ENCODE data around the gene ISG15.

Gene ISG15

GRCh38 chr1:978835-979743 lies 34.2 kb upstream of the ISG15 start:
- TF ChIP-seq POLR2AphosphoS5 (IDR thresholded peaks at IDR 0.05; ENCODE audit: borderline replicate concordance, low read depth, low read length) (no peak), FOXP2 (optimal IDR thresholded peaks at IDR 0.05; ENCODE audit: control extremely low read depth, extremely low read length, insufficient read depth) (no peak)
- DNase-seq (ENCODE audit: low read depth, low spot score): no peak
- no peaks in the 10 kb centered on the region for H3K9me3 ChIP-seq (ENCODE audit: low read depth, low read length)
- no peak overlapping the region for H3K4me3 ChIP-seq
- no peak overlapping the region for H3K27ac ChIP-seq
- H3K36me3 ChIP-seq (ENCODE audit: insufficient read depth, low read length): no peaks in the 10 kb centered on the region
- no peak overlapping the region for H3K9ac ChIP-seq (ENCODE audit: insufficient read length)

GRCh38 chr1:979744-980072 lies 33.6 kb upstream of the ISG15 start:
- TF ChIP-seq POLR2AphosphoS5 (IDR thresholded peaks at IDR 0.05; ENCODE audit: borderline replicate concordance, low read depth, low read length): no peak
- TF ChIP-seq EZH2 (IDR thresholded peaks at IDR 0.05): no peak
- TF ChIP-seq FOXP2 (optimal IDR thresholded peaks at IDR 0.05; ENCODE audit: control extremely low read depth, extremely low read length, insufficient read depth): no peak
- no peak overlapping the region for H3K27ac ChIP-seq
- H3K36me3 ChIP-seq (ENCODE audit: insufficient read depth, low read length): no peaks in the 10 kb centered on the region
- H3K4me3 ChIP-seq: no peak overlapping the region
- no peak overlapping the region for H3K9ac ChIP-seq (ENCODE audit: insufficient read length)
- no peaks in the 10 kb centered on the region for H3K9me3 ChIP-seq (ENCODE audit: low read depth, low read length)
- DNase-seq (ENCODE audit: low read depth, low spot score): no peak

GRCh38 chr1:980137-980571 lies 33.1 kb upstream of the ISG15 start:
- no peak for DNase-seq (ENCODE audit: low read depth, low spot score)
- Histone ChIP-seq H3K27ac (no peak overlapping the region), H3K9me3 (ENCODE audit: low read depth, low read length) (no peaks in the 10 kb centered on the region), H3K9ac (ENCODE audit: insufficient read length) (no peak overlapping the region), H3K4me3 (no peak overlapping the region), H3K36me3 (ENCODE audit: insufficient read depth, low read length) (no peaks in the 10 kb centered on the region)
- TF ChIP-seq FOXP2 (optimal IDR thresholded peaks at IDR 0.05; ENCODE audit: control extremely low read depth, extremely low read length, insufficient read depth) (no peak), EZH2 (IDR thresholded peaks at IDR 0.05) (no peak), POLR2AphosphoS5 (IDR thresholded peaks at IDR 0.05; ENCODE audit: borderline replicate concordance, low read depth, low read length) (no peak)

GRCh38 chr1:980602-981395 lies 32.5 kb upstream of the ISG15 start:
- TF ChIP-seq POLR2AphosphoS5 (IDR thresholded peaks at IDR 0.05; ENCODE audit: borderline replicate concordance, low read depth, low read length): no peak
- no peak for TF ChIP-seq EZH2 (IDR thresholded peaks at IDR 0.05)
- no peak for TF ChIP-seq FOXP2 (optimal IDR thresholded peaks at IDR 0.05; ENCODE audit: control extremely low read depth, extremely low read length, insufficient read depth)
- H3K4me3 ChIP-seq: no peak overlapping the region
- no peak for DNase-seq (ENCODE audit: low read depth, low spot score)
- H3K9ac ChIP-seq (ENCODE audit: insufficient read length): no peak overlapping the region
- no peak overlapping the region for H3K27ac ChIP-seq
- no peaks in the 10 kb centered on the region for H3K36me3 ChIP-seq (ENCODE audit: insufficient read depth, low read length)
- no peaks in the 10 kb centered on the region for H3K9me3 ChIP-seq (ENCODE audit: low read depth, low read length)

GRCh38 chr1:981491-981954 lies 31.8 kb upstream of the ISG15 start:
- no peak overlapping the region for H3K9ac ChIP-seq (ENCODE audit: insufficient read length)
- H3K4me3 ChIP-seq: no peak overlapping the region
- H3K27ac ChIP-seq: no peak overlapping the region
- H3K9me3 ChIP-seq (ENCODE audit: low read depth, low read length): no peaks in the 10 kb centered on the region
- DNase-seq (ENCODE audit: low read depth, low spot score): no peak
- H3K36me3 ChIP-seq (ENCODE audit: insufficient read depth, low read length): no peaks in the 10 kb centered on the region
- no peak for TF ChIP-seq POLR2AphosphoS5 (IDR thresholded peaks at IDR 0.05; ENCODE audit: borderline replicate concordance, low read depth, low read length)
- no peak for TF ChIP-seq FOXP2 (optimal IDR thresholded peaks at IDR 0.05; ENCODE audit: control extremely low read depth, extremely low read length, insufficient read depth)
- no peak for TF ChIP-seq EZH2 (IDR thresholded peaks at IDR 0.05)

- H3K4me3 ChIP-seq: no peak within 1 kb of the TSS
- H3K9ac ChIP-seq (ENCODE audit: insufficient read length): no peak within 1 kb of the TSS
- no peak for TF ChIP-seq POLR2AphosphoS5 (IDR thresholded peaks at IDR 0.05; ENCODE audit: borderline replicate concordance, low read depth, low read length)
- TF ChIP-seq FOXP2 (optimal IDR thresholded peaks at IDR 0.05; ENCODE audit: control extremely low read depth, extremely low read length, insufficient read depth): no peak
- TF ChIP-seq EZH2 (IDR thresholded peaks at IDR 0.05): no peak
Measured at GRCh38 chr1:981955-982558, 31.2 kb upstream of the ISG15 start, which contains the start of gene PERM1. PERM1 (minus strand) TSS chr1:982093; CDS start chr1:981029, 1,064 bp downstream.

GRCh38 chr1:982765-983436 lies 30.4 kb upstream of the ISG15 start:
- Histone ChIP-seq H3K9me3 (ENCODE audit: low read depth, low read length) (no peaks in the 10 kb centered on the region), H3K9ac (ENCODE audit: insufficient read length) (no peak overlapping the region), H3K36me3 (ENCODE audit: insufficient read depth, low read length) (no peaks in the 10 kb centered on the region), H3K27ac (no peak overlapping the region), H3K4me3 (no peak overlapping the region)
- no peak for DNase-seq (ENCODE audit: low read depth, low spot score)
- TF ChIP-seq EZH2 (IDR thresholded peaks at IDR 0.05) (no peak), POLR2AphosphoS5 (IDR thresholded peaks at IDR 0.05; ENCODE audit: borderline replicate concordance, low read depth, low read length) (no peak), FOXP2 (optimal IDR thresholded peaks at IDR 0.05; ENCODE audit: control extremely low read depth, extremely low read length, insufficient read depth) (no peak)

More at GRCh38 chr1:981955-982558, 31.2 kb upstream of the ISG15 start, which contains the start of gene PERM1:
- no peak for DNase-seq (ENCODE audit: low read depth, low spot score)
- no peak within 1 kb of the TSS for H3K27ac ChIP-seq
- no peaks in the 10 kb centered on the region for H3K36me3 ChIP-seq (ENCODE audit: insufficient read depth, low read length)
- no peaks in the 10 kb centered on the region for H3K9me3 ChIP-seq (ENCODE audit: low read depth, low read length)
